Limb (tissue), 2 donors: ENCODE data around the gene RANBP17.
"Not testable (repeated sequence)": the region's sequence is repeated elsewhere in the genome, so short reads cannot be mapped to it uniquely, and the experiment has no call there.

Experiments used
- DNase-seq, 2 donors: peaks; one replicate each; pipeline ENCODE4 v3.0.0-alpha.2; 2016; ENCODE audit errors: extremely low spot score in 2 of 2

The RANBP17 gene

DNA sequence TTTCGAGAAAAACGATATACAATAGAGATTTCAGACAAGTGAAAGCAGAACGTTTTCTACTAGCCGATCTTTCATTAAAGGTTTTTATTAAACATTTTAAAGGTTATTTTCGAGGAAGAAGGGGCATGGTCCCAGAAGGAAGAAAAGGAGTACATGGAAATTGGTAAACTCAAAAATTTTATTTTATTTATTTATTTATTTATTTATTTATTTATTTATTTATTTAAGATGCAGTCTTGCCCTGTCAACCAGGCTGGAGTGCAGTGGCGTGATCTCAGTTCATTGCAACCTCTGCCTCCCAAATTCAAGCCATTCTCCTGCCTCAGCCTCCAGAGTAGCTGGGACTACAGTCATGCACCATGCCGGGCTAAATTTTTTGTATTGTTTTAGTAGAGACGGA lies 77.4 kb downstream of the RANBP17 start:
- DNase-seq: no peak

- no peak for DNase-seq
Measured at GRCh38 chr5:170941788-170942187, 80.0 kb downstream of the RANBP17 start.

DNA sequence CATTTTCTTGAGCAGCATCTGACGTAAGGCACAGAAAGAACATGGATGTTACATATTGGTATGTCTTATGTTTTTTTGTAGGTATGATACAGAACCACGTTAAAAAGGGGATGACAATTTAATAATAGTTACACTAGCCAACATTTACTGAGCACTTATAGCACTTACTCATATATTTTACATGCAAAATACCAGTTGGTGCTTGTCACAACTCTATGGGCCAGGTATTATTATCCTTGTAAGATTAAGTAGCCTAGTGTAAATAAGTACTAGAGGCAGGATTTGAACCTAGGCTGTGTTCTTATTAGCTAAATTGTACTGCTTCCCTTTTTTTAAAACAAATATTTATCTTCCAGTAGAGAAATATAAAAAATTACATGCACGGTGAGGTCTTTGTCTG lies 83.5 kb downstream of the RANBP17 start:
- DNase-seq: no peak

GRCh38 chr5:170960567-170960966 lies 98.7 kb downstream of the RANBP17 start:
- DNase-seq: no peak

DNA sequence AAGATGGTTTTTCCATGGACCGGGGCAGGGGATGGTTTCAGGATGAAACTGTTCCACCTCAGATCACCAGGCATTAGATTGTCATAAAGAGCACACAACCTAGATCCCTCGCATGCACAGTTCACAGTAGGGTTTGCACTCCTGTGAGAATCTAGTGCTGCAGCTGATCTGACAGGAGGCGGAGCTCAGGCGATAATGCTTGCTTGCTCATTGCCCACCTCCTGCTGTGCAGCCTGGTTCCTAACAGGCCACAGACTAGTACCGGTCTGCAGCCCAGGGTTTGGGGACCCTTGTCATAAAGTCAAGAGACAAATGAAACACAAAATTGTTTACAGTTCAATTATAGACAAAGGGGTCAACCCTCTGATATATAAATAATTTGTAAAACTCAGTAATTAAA lies 101.7 kb downstream of the RANBP17 start:
- no peak for DNase-seq

DNA sequence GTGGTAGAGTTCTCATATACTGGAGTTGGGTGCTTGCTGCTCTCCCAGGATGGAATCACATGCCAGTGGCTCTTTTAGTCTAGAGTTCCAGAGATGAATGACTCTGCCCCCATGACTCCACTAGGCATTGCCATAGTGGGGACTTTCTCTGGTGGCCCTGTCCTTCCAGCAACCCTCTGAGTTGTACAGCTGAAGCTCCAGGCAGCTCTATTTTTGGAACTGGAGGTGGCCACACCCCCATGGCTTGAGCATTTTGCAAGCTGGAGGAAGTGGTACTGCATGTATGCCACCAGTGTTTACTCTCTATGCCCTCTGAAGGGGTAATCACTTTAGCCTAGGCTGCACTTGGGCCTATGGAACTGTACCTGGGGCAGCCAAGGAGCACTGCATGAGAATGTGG lies 112.6 kb downstream of the RANBP17 start:
- no peak for DNase-seq

DNA sequence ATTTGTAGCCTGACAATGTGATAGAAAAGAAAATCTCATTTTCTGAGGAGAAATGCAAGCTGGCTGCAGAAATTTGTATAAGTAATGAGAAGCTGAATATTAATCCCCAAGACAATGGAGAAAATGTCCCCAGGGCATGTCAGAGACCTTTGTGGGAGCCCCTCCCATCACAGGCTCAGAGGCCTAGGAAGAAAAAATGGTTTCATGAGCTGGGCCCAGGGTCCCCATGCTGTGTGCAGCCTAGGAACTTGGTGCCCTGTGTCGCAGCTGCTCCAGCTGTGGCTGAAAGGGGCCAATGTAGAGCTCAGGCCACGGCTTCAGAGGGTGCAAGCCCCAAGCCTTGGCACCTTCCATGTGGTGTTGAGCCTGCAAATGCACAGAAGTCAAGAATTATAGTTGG lies 118.4 kb downstream of the RANBP17 start:
- not testable (repeated sequence) for DNase-seq

- DNase-seq: no peak
Measured at GRCh38 chr5:170985486-170985885, 123.7 kb downstream of the RANBP17 start.

DNA sequence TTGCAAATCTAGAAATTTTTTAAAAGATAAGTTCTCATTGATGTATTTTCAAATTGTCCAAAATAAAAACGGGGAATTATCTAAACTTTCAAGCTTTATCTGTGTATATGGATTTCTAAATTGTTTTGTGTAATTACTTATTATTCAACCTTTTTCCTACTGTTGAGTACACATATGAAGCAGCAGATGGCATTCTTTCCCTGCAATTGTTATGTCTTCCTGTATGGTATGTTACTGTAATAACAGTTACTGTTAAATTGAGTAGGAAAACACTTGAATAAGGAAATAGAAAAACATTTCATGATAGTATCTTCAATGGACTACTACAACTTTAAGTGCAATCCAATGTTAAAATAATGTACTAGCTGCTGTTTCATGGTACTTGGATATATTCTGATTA lies 124.8 kb downstream of the RANBP17 start:
- DNase-seq: no peak

- DNase-seq: no peak
Measured at GRCh38 chr5:170993476-170993875, 131.7 kb downstream of the RANBP17 start.

DNA sequence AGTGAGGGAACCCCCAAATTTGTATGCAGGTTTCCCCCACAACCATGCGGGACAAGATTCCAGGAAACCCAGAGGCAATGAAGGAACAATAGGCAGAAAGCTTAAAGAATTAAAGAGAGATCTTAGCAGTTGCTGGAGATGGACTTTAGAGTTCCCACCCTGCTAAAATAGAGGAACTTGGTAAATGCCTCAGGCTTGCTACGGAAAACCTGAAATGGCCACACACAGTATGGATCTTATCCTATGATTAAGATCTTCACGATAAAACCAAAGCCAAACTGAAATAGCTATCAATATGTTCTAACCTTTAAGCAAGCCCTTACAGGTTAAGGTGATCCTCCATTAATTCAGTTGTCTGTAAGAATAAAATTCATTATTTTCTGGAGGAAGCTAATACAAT lies 148.3 kb downstream of the RANBP17 start:
- no peak for DNase-seq

- no peak for DNase-seq
Measured at GRCh38 chr5:171010816-171011215, 149.0 kb downstream of the RANBP17 start.

DNA sequence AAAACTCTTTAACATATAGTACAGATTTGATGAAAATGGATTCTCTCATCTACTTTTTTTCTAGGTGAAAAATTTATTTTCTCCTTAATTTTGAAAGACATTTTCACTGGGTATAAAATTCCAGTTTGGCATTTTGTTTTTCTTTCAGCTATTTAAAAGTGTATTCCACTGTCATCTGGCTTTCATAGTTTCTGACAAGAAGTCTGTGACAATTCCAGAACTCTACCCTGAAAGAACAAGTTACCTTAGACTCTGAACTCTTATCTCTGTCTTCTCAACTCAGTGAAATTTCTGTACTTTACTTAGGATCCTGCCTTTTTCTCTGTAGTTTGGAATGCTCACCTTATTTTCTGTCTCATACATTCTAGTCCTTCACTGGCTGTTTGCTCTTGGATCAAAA lies 161.7 kb downstream of the RANBP17 start:
- DNase-seq: no peak

DNA sequence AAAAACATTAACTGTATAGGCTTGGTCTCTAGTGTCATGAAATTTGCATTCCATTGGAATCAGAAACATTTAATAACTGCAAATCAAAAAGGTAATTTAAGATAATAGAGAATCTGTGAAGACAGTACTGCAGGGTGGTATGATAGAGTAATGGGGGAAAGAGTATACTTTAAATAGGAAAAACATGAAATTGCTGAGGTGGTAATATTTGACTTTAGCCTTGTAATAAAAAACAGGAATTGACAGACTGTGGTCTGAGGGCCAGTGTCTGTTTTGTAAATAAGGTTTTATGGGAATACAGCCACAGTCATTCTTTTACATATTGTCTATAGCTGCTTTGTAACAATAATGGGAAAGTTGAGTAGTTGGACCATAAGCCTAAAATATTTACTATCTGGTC lies 162.3 kb downstream of the RANBP17 start:
- no peak for DNase-seq

DNA sequence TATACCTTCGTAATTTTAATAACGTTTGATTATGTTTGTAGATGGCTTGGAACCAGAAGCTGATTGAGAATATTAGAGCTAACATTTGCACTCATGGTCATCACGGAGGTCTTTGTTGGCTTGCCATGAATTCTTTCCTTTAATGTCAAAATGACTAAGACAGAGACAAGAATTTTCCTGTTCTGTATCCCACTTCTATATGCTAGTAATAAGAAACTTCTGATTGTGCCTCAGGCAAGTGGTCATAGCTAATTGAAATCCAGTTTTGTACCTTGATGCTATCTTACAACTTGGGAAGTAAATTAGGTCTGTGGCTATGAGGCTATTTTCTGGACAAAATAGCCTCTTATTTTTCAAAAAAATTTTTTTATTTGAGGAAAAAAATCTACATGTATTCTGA lies 167.6 kb downstream of the RANBP17 start:
- DNase-seq: no peak

DNA sequence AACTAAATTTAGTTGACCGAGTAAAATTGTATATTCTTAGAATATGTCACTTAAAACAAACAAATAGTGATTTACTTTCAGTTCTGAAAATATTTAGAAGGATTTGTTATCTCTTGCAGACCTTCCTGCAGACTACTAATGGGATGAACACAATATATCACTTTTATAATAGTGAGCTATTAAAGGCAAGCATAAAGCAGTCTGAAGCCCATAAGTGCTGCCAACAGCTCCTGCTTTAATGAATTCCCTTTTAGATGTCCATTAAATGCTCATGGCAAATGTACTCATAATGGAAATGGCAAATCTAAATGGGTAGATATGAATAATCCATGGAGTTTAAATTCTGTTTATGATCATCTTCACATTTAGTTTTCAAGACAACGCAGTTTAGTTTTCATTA lies 170.2 kb downstream of the RANBP17 start:
- no peak for DNase-seq

DNA sequence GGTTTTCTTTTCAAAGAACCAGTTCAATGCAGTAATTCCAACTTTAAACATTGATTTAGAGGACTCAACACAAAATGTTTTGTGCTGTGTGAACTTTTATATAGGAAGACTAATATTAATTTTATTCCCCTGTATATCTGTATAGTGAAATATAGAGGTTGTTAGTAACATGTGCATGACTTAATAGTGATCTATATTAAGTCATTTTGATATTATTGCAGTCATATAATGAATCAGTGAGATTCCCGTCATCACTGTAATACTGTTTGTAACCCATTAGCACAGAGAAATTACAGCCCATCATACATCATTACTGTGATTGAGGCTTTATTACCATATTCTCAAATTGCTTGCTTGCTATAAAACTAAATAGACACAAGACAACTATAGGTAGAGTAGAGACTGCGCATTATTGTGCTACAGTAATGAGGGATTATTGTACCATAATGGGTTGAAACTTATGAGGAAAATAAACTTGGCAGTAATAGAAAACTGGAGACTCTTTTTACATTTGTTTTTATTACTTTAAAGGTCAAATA lies 170.7 kb downstream of the RANBP17 start:
- DNase-seq: no peak

DNA sequence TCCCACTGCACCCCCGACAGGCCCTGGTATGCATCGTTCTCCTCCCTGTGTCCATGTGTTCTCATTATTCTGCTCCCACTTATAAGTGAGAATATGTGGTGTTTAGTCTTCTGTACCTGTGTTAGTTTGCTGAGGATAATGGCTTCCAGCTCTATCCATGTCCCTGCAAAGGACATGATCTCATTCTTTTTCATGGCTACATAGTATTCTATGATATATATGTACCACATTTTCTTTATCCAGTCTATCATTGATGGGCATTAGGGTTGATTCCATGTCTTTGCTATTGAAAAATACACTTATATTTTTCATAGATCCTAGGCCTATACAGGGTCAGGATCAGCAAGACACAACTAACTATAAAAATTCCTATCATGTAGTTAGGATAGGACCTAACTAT lies 180.1 kb downstream of the RANBP17 start:
- not testable (repeated sequence) for DNase-seq

- DNase-seq: no peak
Measured at GRCh38 chr5:171050916-171051315, 189.1 kb downstream of the RANBP17 start.

DNA sequence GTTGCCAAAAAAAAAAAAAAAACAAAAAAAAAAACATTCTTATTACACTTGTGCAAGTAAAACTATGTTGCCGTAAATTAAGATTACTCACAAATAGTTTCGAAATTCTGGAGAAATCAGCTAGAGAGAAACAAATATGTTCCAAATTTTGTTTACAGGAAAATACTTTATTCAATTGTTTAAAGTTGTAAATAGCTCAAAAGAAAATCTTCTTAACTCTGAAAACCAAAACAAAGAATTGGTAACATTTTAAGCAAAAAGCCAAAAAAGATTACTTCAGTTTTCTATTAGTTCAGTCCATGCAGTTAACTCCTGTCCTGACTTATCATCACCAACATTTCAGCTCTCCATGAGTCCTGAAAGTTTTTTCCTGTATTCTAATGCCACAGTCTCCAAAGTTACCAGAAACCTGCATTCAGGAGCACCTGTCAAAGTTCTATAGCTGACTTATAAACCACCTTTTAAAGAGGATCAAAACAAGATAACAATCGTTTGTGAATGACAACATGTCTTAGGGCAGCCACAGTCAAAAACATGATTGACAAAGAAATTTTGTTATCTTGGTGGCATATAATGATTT lies 194.1 kb downstream of the RANBP17 start:
- no peak for DNase-seq

DNA sequence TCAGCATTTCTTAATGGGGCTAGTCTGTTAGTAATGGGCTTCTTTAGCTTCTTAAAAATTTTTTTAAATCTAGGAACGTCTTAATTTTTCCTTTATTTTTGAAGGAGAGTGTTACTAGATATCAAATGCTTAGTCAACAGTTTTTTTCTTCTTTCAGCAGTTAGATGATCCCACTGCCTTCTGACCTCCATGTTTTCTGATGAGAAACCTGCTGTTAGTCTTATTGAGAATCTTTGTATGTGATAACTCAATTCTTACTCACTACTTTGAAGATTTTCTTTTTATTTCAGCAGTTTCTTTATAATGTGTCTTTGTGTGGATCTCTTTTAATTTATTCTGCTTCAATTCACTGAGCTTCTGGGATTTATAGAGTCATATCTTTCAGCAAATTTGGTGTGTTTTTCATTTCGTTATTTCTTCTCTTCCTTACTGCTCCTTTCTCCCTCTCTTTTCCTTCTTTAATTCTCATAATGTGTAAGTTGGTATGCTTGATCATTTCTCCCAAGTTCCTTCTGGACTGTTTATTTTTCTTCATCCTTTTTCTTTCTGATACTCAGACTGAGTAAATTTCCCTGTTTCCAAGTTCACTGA lies 205.8 kb downstream of the RANBP17 start:
- no peak for DNase-seq

- no peak for DNase-seq
Measured at GRCh38 chr5:171074747-171075146, 212.9 kb downstream of the RANBP17 start.

GRCh38 chr5:171080186-171080938 lies 218.5 kb downstream of the RANBP17 start:
- DNase-seq: no peak
